Measurements from ENCODE around the gene SEMA3B. TPM values are rescaled to one million over a fixed set of nuclear protein-coding genes. Genes with fewer than 3 reads are reported as not detected.

The SEMA3B gene
- total RNA-seq, 2 experiments from 2014 or later, result 1.9 to 2.0 TPM

- H3K4me3 ChIP-seq (ENCODE audit: low read length), result no peak overlapping the region
- Mint-ChIP-seq H3K9me3 (no peaks in the 10 kb centered on the region), H3K36me3 (ENCODE audit: low read depth) (peaks cover 66% of the 10 kb centered on the region), H3K27ac (peak overlapping the region; percentile 50), H3K4me1 (ENCODE audit: low read depth) (peaks cover 8% of the 10 kb centered on the region), H3K27me3 (no peaks in the 10 kb centered on the region), H3K4me3 (peak overlapping the region; percentile 27)
- H3K27me3 ChIP-seq (ENCODE audit: control insufficient read depth in 1 of 2, insufficient read depth in 2 of 2, low read length in 2 of 2), result no peaks in the 10 kb centered on the region
- CTCF ChIA-PET, result interaction anchor here (1.2 to 2.3 kb wide), 3 partner anchors 11 to 31 kb away, joined by 3 to 11 read pairs (median 4); no protein-coding TSS in a partner anchor
- intact Hi-C loops (cut with DNase I, micrococcal nuclease), result loop anchor here in 1 of 2 experiments (5.0 kb wide), 1 partner anchor 1405 kb away; no protein-coding TSS in a partner anchor
- ATAC-seq (ENCODE audit: poor library complexity) (no peak), DNase-seq (peak in 6 of 14 experiments; percentile 28 to 58 (median 41))
- peaks cover 37% of the 10 kb centered on the region for H3K4me1 ChIP-seq (ENCODE audit: insufficient read depth, low read length)
- no peaks in the 10 kb centered on the region for H3K9me3 ChIP-seq (ENCODE audit: control insufficient read depth in 1 of 2, insufficient read depth in 1 of 2, low read length in 2 of 2)
- POLR2A ChIA-PET, result interaction anchor here (1.3 to 2.3 kb wide), 2 partner anchors 11 to 22 kb away, joined by 5 to 9 read pairs; partner anchors contain the start of gene GNAI2
- no peak overlapping the region for H3K27ac ChIP-seq (ENCODE audit: low read depth in 1 of 2, low read length in 2 of 2)
- peaks cover 67% of the 10 kb centered on the region for H3K36me3 ChIP-seq (ENCODE audit: insufficient read depth, low read length)
- TF ChIP-seq, protein P1, sequence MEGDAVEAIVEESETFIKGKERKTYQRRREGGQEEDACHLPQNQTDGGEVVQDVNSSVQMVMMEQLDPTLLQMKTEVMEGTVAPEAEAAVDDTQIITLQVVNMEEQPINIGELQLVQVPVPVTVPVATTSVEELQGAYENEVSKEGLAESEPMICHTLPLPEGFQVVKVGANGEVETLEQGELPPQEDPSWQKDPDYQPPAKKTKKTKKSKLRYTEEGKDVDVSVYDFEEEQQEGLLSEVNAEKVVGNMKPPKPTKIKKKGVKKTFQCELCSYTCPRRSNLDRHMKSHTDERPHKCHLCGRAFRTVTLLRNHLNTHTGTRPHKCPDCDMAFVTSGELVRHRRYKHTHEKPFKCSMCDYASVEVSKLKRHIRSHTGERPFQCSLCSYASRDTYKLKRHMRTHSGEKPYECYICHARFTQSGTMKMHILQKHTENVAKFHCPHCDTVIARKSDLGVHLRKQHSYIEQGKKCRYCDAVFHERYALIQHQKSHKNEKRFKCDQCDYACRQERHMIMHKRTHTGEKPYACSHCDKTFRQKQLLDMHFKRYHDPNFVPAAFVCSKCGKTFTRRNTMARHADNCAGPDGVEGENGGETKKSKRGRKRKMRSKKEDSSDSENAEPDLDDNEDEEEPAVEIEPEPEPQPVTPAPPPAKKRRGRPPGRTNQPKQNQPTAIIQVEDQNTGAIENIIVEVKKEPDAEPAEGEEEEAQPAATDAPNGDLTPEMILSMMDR (IDR thresholded peaks at IDR 0.05), result peak; percentile 47
Observed at GRCh38 chr3:50256978-50257890, 11.7 kb upstream of the SEMA3B start.

DNA sequence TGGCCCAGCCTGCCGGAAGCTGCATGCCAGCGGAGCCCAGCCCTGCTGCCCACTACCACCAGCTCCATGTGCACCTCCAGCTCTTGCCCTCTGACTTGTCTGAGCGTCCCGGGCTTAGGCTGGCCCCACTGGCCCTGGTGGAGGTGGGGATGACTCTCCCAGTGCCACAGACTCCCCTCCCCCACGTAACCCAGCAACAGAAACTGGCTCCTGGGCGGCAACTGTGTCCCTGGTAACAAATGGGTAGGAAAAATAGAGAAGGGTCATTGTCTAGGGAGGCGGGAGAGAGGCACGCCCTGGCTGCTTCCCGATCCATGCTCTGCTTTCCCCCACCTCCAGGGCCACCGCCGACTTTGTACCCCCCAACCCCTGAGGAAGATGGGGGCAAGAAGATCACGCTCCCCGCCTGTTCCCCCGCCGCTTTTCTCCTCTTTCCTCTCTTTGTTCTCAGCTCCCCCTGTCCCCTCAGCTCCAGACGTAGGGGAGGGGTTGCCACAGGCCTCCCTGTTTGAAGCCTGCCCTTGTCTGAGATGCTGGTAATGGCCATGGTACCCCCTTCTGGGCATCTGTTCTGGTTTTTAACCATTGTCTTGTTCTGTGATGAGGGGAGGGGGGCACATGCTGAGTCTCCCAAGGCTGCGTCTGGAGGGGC is 10.8 kb upstream of the SEMA3B start:
- ChIA-PET POLR2A (interaction anchor here (1.1 to 2.5 kb wide), 2 partner anchors 11 to 23 kb away, joined by 3 to 10 read pairs; partner anchors contain the start of gene GNAI2), CTCF (interaction anchor here (1.0 kb wide), 1 partner anchor 12 kb away, joined by 4 read pairs; no protein-coding TSS in a partner anchor)
- TF ChIP-seq, protein P1 (IDR thresholded peaks at IDR 0.05), result no peak
- no peaks in the 10 kb centered on the region for H3K27me3 Mint-ChIP-seq
- peaks cover 8% of the 10 kb centered on the region for H3K4me1 Mint-ChIP-seq (ENCODE audit: low read depth)
- intact Hi-C loops (cut with DNase I, micrococcal nuclease), result loop anchor here in 1 of 2 experiments (5.0 kb wide), 1 partner anchor 1404 kb away; no protein-coding TSS in a partner anchor
- H3K27ac Mint-ChIP-seq, result peak overlapping the region; percentile 51
- no peaks in the 10 kb centered on the region for H3K9me3 Mint-ChIP-seq
- ATAC-seq (ENCODE audit: poor library complexity) (no peak), DNase-seq (no peak)
- H3K4me3 ChIP-seq (ENCODE audit: low read length), result no peak overlapping the region
- H3K9me3 ChIP-seq (ENCODE audit: control insufficient read depth in 1 of 2, insufficient read depth in 1 of 2, low read length in 2 of 2), result no peaks in the 10 kb centered on the region
- H3K27ac ChIP-seq (ENCODE audit: low read depth in 1 of 2, low read length in 2 of 2), result no peak overlapping the region
- no peak overlapping the region for H3K4me3 Mint-ChIP-seq
- H3K36me3 Mint-ChIP-seq (ENCODE audit: low read depth), result peaks cover 64% of the 10 kb centered on the region
- H3K4me1 ChIP-seq (ENCODE audit: insufficient read depth, low read length), result peaks cover 31% of the 10 kb centered on the region
- no peaks in the 10 kb centered on the region for H3K27me3 ChIP-seq (ENCODE audit: control insufficient read depth in 1 of 2, insufficient read depth in 2 of 2, low read length in 2 of 2)
- peaks cover 58% of the 10 kb centered on the region for H3K36me3 ChIP-seq (ENCODE audit: insufficient read depth, low read length)

DNA sequence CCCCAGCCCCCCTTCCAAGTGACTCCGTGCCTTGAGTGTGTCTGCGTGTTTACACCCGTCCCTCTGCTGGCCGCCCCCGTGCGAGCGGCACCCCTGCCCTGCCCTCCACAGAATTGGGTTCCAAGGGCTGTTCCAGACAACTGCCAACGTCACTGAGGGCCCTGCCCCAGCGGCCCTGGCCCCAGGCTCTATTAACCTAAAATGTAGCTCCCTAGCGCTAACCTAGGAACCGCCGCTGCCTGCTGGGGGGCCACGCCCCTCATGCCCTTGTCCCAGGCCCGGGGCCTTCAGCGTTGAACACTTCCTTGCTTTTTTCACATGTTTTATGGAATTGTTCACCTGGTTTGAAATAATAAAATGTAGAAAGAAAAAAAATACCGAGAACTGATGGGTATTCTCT is 10.0 kb upstream of the SEMA3B start:
- Mint-ChIP-seq H3K4me3 (peak overlapping the region; percentile 34), H3K9me3 (no peaks in the 10 kb centered on the region), H3K36me3 (ENCODE audit: low read depth) (peaks cover 55% of the 10 kb centered on the region), H3K27me3 (no peaks in the 10 kb centered on the region), H3K4me1 (ENCODE audit: low read depth) (peaks cover 3% of the 10 kb centered on the region), H3K27ac (peak overlapping the region; percentile 51)
- ATAC-seq (ENCODE audit: poor library complexity) (no peak), DNase-seq (peak in 1 of 14 experiments; percentile 23)
- TF ChIP-seq, protein P1 (IDR thresholded peaks at IDR 0.05), result no peak
- no peak overlapping the region for H3K4me3 ChIP-seq (ENCODE audit: low read length)
- intact Hi-C loops (cut with DNase I, micrococcal nuclease), result loop anchor here in 1 of 2 experiments (5.0 kb wide), 1 partner anchor 1403 kb away; no protein-coding TSS in a partner anchor
- peaks cover 51% of the 10 kb centered on the region for H3K36me3 ChIP-seq (ENCODE audit: insufficient read depth, low read length)
- CTCF ChIA-PET, result interaction anchor here (1.0 to 2.7 kb wide), 2 partner anchors 12 kb away, joined by 4 to 11 read pairs; no protein-coding TSS in a partner anchor
- no peaks in the 10 kb centered on the region for H3K27me3 ChIP-seq (ENCODE audit: control insufficient read depth in 1 of 2, insufficient read depth in 2 of 2, low read length in 2 of 2)
- peaks cover 24% of the 10 kb centered on the region for H3K4me1 ChIP-seq (ENCODE audit: insufficient read depth, low read length)
- no peak overlapping the region for H3K27ac ChIP-seq (ENCODE audit: low read depth in 1 of 2, low read length in 2 of 2)
- POLR2A ChIA-PET, result interaction anchor here (1.1 to 2.5 kb wide), 4 partner anchors 10 to 32 kb away, joined by 3 to 10 read pairs (median 6); partner anchors contain the start of gene GNAI2
- H3K9me3 ChIP-seq (ENCODE audit: control insufficient read depth in 1 of 2, insufficient read depth in 1 of 2, low read length in 2 of 2), result no peaks in the 10 kb centered on the region
